ENCODE data around the gene PNPLA7. TPM values are rescaled to one million over a fixed set of nuclear protein-coding genes. Genes with fewer than 3 reads are reported as not detected.

PNPLA7 gene
- total RNA-seq, 2 experiments from 2014 or later: 3.0 to 3.2 TPM

DNA sequence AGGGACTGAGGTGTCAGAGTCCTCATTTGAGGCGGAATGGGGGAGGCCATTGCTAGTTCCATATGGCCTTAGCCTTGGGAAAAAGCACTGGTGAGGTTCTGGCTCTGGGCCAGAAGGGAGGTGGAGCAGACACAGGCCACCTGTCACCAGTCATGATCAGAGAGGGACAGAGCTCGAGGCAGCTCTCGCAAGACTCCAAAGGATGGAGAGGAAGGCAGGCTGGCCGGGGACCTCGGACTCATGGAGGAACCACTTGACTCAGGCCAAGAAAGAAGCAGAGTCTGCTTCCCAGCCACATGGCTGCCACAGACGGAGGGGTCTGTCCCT is 61.9 kb downstream of the PNPLA7 start:
- DNase-seq (no peak), ATAC-seq (no peak)
- Mint-ChIP-seq H3K36me3 (no peaks in the 10 kb centered on the region), H3K27ac (no peak overlapping the region), H3K4me3 (no peak overlapping the region), H3K27me3 (peaks cover 7% of the 10 kb centered on the region), H3K4me1 (peaks cover 11% of the 10 kb centered on the region), H3K9me3 (ENCODE audit: low read depth) (no peaks in the 10 kb centered on the region)
- CTCF ChIA-PET: interaction anchor here (1.2 to 2.4 kb wide), 2 partner anchors 20 to 47 kb away, joined by 3 to 5 read pairs; no protein-coding TSS in a partner anchor

DNA sequence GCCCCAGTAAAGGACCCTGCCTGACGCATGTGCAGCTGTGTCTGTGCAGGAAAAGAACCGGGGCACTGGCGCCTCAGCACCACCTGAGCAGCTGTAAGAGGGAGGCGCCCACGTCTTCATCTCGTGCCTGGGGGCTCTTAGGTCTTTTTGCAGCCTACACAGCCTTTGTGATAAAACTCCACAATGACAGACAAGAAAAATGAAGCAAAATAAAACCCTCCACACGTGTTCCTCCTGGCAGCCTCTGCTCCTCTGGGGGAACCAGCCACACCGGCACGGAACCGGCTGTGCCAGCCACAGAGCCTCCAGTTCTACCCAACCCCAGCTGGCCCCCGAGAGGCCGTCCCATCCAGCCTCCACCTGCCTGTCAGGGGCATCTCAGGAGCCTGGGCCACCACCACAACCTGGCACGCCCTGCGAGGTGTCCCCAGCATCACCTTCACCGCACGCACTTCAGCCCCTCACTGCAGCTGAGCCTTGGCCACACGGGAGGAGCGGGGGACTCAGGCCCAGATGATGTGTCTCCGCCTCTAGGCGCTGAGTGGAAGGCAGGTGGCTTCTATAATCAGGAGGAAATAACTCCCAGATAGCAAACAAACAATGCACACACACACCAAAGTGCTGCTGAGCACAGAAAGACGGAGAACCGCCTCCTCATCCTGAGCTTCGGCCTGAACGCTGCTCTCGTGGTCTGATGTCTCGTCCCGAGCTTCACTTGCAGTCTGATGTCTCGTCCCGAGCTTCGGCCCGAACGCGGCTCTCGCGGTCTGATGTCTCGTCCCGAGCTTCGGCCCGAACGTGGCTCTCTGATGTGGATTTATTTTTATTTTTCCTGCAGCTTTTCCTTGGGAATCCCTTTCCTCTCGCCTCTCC is 62.5 kb downstream of the PNPLA7 start:
- Mint-ChIP-seq H3K4me1 (peaks cover 11% of the 10 kb centered on the region), H3K36me3 (no peaks in the 10 kb centered on the region), H3K4me3 (no peak overlapping the region), H3K27ac (no peak overlapping the region), H3K27me3 (peaks cover 7% of the 10 kb centered on the region), H3K9me3 (ENCODE audit: low read depth) (no peaks in the 10 kb centered on the region)
- CTCF ChIA-PET: interaction anchor here (1.2 to 2.4 kb wide), 3 partner anchors 21 to 47 kb away, joined by 3 to 5 read pairs (median 5); no protein-coding TSS in a partner anchor
- no peak for DNase-seq
- no peak for ATAC-seq

DNA sequence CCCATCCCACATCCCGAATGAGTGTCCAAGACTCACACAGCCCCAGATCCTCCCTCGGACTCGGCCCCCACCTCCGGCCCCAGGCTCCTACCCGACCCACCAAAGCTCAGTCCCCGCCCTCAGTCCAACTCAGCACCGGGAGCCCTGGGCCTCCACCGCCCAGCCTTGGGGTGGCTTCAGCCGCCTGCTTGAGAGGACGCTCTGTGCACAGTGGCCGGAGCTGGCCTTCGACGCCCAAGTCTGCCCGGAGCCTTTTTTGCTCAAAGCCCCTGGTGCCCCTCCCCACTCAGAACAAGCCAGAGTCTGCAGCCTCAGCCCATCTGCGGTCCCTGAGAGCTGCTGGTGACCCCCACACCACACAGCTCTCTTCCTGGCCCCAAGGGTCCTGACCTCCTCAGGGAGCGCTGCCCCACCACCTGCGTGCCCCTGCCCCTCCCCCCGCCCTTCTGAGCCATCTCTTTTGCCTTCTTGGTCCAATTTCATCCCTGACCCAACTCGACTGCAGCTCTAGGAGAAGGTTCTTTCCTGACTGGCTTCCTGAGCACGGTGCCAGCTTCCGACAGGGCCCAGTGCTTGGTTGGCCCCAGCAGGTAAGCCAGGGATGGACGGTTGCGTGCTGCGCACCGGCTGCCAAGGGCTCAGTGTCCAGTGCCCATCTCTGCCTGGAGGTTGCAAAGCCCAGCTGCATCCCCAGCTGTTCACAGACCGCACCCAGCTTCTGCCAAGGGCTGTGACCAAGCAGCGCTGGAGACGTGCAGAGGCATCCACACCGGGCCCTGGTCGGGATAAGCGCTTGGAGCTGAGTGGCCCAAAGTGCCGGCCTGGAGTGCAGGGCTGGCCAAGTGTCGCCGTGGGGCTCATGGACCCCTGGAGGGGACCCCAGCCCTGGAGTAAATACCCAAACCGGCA is 63.4 kb downstream of the PNPLA7 start:
- Mint-ChIP-seq H3K9me3 (ENCODE audit: low read depth) (no peaks in the 10 kb centered on the region), H3K27me3 (peaks cover 7% of the 10 kb centered on the region), H3K4me1 (peaks cover 17% of the 10 kb centered on the region), H3K36me3 (no peaks in the 10 kb centered on the region), H3K4me3 (no peak overlapping the region), H3K27ac (no peak overlapping the region)
- ATAC-seq (no peak), DNase-seq (no peak)
- CTCF ChIA-PET: interaction anchor here (1.2 to 2.4 kb wide), 3 partner anchors 22 to 48 kb away, joined by 3 to 5 read pairs (median 5); no protein-coding TSS in a partner anchor

DNA sequence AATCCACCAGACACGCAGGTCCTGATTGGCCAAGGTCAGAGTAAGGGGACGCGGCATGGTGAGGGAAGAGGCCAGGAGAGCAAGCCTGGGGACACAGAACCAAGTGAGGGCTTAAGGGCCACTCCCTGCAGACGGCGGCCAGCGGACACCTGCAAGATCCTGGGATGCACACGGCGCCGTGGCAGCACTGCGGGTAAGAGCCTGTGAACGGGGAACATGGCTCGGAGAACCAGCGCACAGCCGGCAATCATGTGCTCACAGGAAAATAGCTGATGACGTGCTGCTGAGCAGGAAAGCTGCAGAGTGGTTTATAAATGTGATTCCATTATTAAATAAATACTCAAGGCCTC is 64.1 kb downstream of the PNPLA7 start:
- Mint-ChIP-seq H3K4me3 (no peak overlapping the region), H3K9me3 (ENCODE audit: low read depth) (no peaks in the 10 kb centered on the region), H3K27ac (no peak overlapping the region), H3K36me3 (no peaks in the 10 kb centered on the region), H3K27me3 (peaks cover 7% of the 10 kb centered on the region), H3K4me1 (peaks cover 18% of the 10 kb centered on the region)
- ATAC-seq: no peak
- CTCF ChIA-PET: interaction anchor here (1.7 to 2.4 kb wide), 2 partner anchors 22 to 41 kb away, joined by 5 read pairs; no protein-coding TSS in a partner anchor
- no peak for DNase-seq

DNA sequence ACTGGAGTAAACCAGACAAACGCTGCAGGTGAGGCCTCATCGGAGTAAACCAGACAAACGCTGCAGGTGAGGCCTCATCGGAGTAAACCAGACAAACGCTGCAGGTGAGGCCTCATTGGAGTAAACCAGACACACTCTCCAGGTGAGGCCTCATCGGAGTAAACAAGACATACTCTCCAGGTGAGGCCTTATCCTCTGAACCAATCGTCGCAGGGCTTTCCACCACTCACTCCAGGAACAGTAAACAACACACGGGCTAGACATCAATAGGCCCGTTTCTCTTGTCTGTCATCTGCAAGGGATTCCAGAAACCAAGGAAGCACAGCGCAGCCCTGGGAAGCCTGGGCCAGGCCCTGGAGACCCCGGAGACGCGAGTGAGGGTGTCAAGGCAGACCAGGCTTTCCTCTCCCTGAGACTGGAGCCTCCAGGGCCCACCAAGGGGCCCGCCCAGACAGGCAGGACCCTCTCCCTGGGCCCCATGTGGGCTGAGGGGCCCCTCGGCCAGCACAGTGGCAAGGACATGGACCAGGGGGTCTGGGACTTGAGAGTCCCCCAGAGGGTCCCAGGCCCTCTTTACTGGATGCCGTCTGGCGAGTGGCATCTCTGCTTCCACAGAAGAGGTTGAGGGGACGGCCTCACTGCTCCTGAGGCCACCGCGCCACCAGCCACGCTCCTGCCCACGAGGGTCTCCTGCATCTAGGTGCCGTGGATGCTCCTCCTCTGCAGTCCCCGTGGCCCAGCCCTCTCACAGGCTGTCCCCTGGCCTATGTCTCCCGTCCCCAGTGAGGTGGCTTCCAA is 64.7 kb downstream of the PNPLA7 start:
- Mint-ChIP-seq H3K4me3 (no peak overlapping the region), H3K9me3 (ENCODE audit: low read depth) (no peaks in the 10 kb centered on the region), H3K4me1 (peaks cover 14% of the 10 kb centered on the region), H3K36me3 (no peaks in the 10 kb centered on the region), H3K27me3 (peaks cover 7% of the 10 kb centered on the region), H3K27ac (no peak overlapping the region)
- CTCF ChIA-PET: no interaction called here
- DNase-seq: no peak
- no peak for ATAC-seq

DNA sequence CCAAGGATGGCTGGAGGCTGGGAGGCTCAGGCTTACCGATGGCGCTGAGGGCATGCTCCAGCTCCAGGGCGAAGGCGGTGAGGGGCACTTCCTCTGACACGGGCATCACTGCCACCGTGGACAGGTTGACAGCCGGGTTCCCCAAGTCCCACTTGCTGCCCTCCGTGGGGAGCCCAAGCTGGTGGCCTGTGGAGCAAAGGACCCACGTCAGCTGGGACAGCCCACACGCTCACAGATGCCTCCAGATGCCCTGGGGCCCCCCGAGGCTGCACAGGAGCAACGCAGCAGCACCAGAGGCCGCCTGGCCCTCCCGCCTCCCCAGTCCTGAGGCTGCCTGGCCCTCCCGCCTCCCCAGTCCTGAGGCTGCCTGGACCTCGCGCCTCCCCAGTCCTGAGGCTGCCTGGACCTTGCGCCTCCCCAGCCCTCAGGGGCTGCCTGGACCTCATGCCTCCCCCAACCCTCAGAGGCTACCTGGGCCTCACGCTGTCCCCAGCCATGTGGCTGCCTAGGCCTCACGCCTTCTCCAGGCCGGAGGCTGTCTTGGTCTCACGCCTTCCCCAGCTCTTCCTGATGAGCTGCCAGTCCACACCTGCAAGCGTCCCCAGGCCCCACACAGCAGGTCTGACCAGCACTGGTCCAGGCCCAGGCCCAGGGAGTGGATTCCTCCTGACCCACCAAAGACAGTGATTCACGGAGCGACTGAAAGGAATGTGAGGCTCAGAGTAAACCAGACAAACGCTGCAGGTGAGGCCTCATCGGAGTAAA is 65.5 kb downstream of the PNPLA7 start:
- ATAC-seq (no peak), DNase-seq (no peak)
- CTCF ChIA-PET: interaction anchor here (1.4 kb wide), 1 partner anchor 62 kb away, joined by 3 read pairs; the partner anchor contains the start of genes EXD3 and NOXA1
- Mint-ChIP-seq H3K4me3 (no peak overlapping the region), H3K4me1 (peaks cover 9% of the 10 kb centered on the region), H3K27ac (no peak overlapping the region), H3K9me3 (ENCODE audit: low read depth) (no peaks in the 10 kb centered on the region), H3K36me3 (no peaks in the 10 kb centered on the region), H3K27me3 (peaks cover 7% of the 10 kb centered on the region)

DNA sequence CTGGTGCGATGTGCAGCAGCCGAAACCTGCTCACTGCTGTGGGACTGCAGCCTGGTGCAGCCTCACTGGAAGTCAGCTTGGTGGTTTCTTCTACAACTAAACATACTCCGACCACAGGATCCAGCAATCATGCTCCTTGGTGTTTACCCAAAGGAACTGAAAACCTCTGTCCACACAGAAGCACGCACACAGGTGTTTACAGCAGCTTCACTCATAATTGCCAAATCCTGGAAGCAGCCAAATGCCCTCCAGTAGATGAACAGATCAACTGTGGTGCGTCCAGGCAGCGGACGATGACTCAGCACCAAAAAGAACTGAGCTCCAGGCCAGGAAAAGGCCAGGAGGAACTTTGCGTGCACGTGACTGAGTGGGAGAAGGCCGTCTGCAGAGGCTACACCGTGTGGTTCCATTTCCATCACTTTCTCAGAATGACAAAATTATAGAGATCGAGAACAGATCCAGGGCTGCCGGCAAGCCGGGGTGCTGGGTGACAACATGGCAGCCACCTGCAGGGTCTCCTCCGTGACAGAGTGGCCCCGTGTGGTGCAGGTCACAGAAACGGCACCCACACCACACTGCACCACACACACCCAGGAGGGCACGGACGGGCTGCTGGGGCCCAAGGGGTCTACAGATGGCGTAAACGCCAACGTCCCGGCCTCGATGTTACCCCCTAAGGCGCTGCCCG is 68.0 kb downstream of the PNPLA7 start:
- no peaks in the 10 kb centered on the region for H3K36me3 Mint-ChIP-seq
- DNase-seq: no peak
- CTCF ChIA-PET: interaction anchor here (1.0 to 1.4 kb wide), 2 partner anchors 23 to 37 kb away, joined by 3 to 4 read pairs; partner anchors contain the start of gene NSMF
- no peaks in the 10 kb centered on the region for H3K9me3 Mint-ChIP-seq (ENCODE audit: low read depth)
- peak; percentile 23 for ATAC-seq
- H3K27me3 Mint-ChIP-seq: no peaks in the 10 kb centered on the region
- no peak overlapping the region for H3K4me3 Mint-ChIP-seq
- H3K27ac Mint-ChIP-seq: no peak overlapping the region
- H3K4me1 Mint-ChIP-seq: peaks cover 9% of the 10 kb centered on the region

DNA sequence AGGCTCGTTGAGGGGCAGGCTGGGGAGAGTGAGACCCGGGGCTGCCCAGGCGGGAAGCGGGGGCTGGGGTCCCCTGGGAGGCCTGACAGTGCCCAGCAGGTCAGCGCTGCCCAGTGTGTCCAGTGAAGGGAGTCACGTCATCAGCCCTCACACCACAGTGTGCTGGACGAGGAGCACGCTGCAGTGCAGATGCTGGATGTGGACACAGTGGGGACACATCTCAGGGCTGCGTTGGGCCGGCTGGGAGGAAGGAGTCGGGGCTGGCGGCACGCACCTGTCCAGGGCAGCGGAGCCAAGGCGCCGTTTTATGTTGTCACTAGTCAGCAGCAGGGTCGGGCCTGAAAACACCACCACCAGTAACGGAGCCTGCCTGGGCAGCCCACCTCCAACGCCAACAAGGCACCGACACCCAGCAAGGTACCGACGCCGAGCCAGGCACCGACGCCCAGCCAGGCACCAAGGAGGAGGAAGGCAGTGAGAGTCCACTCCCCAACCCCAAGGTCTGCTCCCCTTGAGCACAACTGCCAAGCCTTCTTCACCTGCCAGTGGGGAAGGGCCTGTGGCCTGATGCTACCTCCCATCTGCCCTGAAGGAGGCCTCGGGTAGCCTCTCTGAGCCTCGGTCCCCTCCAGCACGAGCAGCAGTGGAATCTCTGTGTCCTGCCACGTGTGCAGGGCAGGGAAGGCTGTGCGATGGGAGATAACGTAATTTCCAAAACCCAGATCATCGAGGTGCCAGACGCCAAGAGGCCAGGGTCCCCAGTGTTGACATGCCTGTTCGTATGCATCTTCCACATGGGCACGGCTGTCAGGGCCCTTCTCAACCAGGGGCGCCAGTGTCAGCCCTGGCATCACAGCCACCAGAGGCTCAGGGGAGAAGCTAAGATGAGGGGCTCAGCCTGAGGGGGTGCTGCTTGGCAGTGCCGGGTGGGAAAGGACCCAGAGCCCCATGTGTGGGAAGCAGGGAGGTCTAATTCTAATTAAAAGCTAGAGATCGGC is 69.2 kb downstream of the PNPLA7 start:
- H3K9me3 Mint-ChIP-seq (ENCODE audit: low read depth): peaks cover 3% of the 10 kb centered on the region
- no peak overlapping the region for H3K27ac Mint-ChIP-seq
- DNase-seq (no peak), ATAC-seq (no peak)
- CTCF ChIA-PET: interaction anchor here (1.0 to 1.4 kb wide), 2 partner anchors 22 to 36 kb away, joined by 3 to 4 read pairs; partner anchors contain the start of gene NSMF
- peaks cover 9% of the 10 kb centered on the region for H3K4me1 Mint-ChIP-seq
- H3K4me3 Mint-ChIP-seq: no peak overlapping the region
- H3K36me3 Mint-ChIP-seq: no peaks in the 10 kb centered on the region
- no peaks in the 10 kb centered on the region for H3K27me3 Mint-ChIP-seq

DNA sequence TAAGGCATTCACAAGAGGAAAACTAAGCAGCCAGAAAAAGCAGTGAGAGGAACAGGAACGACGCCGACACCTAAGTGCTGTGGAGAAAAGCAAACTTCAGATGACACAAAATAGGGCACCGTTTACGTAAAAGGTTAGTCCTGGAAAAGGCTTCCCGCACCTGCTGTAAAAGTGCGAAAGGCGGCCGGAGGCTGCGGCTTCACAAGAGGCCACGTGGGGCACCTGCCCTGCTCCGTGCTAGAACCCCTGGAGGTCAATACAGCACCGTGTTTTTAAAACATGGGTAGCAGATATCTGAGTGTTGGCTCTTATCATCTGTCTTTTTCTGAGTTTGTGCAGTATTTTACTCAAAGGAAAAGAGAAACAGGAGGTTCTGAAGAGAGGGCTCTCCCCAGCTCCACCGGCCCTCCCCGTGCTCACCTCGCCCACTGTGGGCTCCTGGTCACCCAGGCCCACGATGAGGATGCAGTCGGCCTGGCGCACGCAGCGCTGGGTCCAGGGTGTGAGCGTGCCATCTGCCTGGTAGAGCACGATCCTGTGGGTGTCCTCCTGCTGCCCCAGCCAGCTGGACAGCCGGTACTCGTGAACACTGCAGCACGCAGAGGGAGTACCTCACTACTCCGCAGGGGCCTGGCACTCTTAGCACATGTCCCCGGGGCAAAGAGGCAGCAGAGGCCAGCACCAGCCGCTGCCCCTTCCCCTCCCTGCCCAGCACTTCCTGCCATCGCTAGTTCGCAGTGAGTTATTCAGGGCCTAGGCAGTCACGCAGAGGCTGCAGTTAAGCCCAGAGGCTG is 70.1 kb downstream of the PNPLA7 start:
- DNase-seq: no peak
- Mint-ChIP-seq H3K9me3 (ENCODE audit: low read depth) (peaks cover 6% of the 10 kb centered on the region), H3K36me3 (no peaks in the 10 kb centered on the region), H3K27ac (no peak overlapping the region), H3K4me1 (peaks cover 9% of the 10 kb centered on the region), H3K27me3 (no peaks in the 10 kb centered on the region), H3K4me3 (no peak overlapping the region)
- no peak for ATAC-seq
- CTCF ChIA-PET: interaction anchor here (1.2 kb wide), 1 partner anchor 55 kb away, joined by 3 read pairs; no protein-coding TSS in a partner anchor

DNA sequence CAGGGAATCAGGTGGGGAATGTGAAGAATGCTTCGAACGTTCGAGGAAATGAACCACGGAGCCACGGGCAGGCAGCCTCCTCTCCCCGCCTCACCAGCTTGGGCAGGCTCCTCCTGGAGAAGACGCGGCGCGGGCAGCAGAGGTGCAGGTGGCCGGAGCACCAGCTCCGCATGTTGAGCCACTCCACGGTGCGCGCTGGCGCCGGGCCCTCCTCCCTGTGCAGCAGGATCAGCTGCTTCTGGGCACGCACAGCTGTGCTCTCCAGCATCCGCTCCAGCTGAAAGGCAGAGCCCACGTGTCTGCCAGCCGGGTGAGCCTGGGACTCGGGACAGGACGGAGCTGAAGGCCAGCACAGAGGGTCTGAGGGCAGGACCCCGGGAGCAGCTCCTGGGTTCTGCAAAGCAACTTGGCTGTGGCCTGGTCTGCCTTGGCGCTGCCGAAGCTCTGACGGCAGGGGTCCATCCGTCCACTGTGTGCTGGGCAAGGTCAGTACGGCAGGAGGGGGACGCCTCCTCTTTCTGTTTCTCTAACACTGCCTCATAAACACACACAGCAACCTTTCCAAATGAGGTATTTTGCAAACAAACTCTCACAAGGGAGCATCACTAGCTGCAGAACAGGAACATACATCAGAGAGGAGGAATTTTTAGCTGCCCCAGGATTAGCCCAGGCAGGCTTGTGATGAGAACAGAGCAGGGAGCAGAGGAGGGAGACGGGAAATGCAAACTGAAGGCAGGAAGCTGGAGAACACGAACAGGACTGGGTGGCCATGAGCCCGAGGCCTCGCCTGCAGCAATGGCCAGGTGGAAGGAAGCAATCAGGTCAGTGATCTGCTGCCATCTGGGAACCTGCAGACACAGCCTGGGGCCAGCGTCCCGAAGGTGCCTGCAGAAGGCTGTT is 71.0 kb downstream of the PNPLA7 start:
- Mint-ChIP-seq H3K27ac (no peak overlapping the region), H3K9me3 (ENCODE audit: low read depth) (peaks cover 9% of the 10 kb centered on the region), H3K27me3 (no peaks in the 10 kb centered on the region), H3K4me3 (no peak overlapping the region), H3K36me3 (peaks cover 2% of the 10 kb centered on the region), H3K4me1 (peaks cover 9% of the 10 kb centered on the region)
- CTCF ChIA-PET: interaction anchor here (1.2 kb wide), 1 partner anchor 56 kb away, joined by 3 read pairs; no protein-coding TSS in a partner anchor
- DNase-seq (no peak), ATAC-seq (no peak)
